ENCODE results near the gene SRRT. TPM values are rescaled to one million over a fixed set of nuclear protein-coding genes. Genes with fewer than 3 reads are reported as not detected.
A peak's percentile ranks its signal among the peaks of the same experiment; 100 is the strongest.

SRRT gene, protein sequence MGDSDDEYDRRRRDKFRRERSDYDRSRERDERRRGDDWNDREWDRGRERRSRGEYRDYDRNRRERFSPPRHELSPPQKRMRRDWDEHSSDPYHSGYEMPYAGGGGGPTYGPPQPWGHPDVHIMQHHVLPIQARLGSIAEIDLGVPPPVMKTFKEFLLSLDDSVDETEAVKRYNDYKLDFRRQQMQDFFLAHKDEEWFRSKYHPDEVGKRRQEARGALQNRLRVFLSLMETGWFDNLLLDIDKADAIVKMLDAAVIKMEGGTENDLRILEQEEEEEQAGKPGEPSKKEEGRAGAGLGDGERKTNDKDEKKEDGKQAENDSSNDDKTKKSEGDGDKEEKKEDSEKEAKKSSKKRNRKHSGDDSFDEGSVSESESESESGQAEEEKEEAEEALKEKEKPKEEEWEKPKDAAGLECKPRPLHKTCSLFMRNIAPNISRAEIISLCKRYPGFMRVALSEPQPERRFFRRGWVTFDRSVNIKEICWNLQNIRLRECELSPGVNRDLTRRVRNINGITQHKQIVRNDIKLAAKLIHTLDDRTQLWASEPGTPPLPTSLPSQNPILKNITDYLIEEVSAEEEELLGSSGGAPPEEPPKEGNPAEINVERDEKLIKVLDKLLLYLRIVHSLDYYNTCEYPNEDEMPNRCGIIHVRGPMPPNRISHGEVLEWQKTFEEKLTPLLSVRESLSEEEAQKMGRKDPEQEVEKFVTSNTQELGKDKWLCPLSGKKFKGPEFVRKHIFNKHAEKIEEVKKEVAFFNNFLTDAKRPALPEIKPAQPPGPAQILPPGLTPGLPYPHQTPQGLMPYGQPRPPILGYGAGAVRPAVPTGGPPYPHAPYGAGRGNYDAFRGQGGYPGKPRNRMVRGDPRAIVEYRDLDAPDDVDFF
- total RNA-seq, result 100 to 1,000 TPM; 202 to 205 TPM

DNA sequence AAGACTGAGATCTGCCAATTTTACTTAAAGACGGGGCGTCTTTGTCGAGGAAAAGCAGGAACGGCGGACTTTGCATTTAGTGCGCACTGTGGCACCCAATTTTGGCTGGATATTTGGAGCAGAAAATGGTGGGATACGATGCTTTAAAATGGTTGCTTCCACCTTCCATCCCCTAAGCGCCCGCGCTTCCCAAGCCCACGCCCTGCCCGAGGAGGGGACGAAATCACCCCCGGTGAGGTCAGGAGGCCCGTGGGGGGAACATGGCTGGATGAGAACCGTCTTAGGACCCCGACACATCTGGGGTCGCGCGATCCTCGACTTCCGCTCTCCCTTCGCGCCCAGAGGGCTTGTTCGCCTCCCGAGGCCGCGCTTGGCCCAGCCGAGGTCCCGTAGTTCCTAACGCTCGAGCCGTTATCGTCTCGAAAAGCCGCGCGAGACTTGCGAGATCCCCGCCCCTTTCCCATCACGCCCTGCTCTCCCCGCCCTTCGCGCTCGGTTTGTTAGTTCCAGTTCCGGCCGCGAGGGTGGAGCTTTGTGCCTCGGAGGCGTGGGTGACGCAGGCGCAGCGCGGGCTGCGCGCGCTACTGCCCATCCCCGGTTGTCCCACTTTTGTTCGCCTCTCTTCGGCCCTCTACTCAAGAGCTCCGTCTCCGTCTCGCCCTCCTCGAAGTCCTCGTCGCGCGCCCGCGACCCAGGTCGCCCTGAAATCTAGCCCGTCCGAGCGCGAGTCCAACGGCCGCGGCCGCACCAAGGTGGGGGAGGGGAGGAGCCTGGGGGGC is at the start of gene SRRT:
TSS of gene SRRT (plus strand) at position 527 of the 779 bp plus-strand sequence. CDS start 488 bp downstream, outside the sequence.
- Mint-ChIP-seq H3K9me3 (no peaks in the 10 kb centered on the region), H3K27ac (peak within 1 kb of the TSS; percentile 97), H3K4me1 (peaks cover 60% of the 10 kb centered on the region), H3K27me3 (no peaks in the 10 kb centered on the region), H3K4me3 (peak within 1 kb of the TSS; percentile 98), H3K36me3 (ENCODE audit: low read depth) (peaks cover 74% of the 10 kb centered on the region)
- CTCF ChIA-PET, result interaction anchor here (0.6 to 2.3 kb wide), 8 partner anchors 12 to 369 kb away, joined by 3 to 14 read pairs (median 8); partner anchors contain the start of genes MOSPD3, PLOD3, POP7 and SLC12A9
- peak; percentile 99 for DNase-seq
- POLR2A ChIA-PET, result interaction anchor here (0.7 to 6.6 kb wide), 37 partner anchors 8 to 1375 kb away, joined by 3 to 251 read pairs (median 5); partner anchors contain the start of genes AP1S1, AP4M1, FBXO24 and LRCH4

GRCh38 chr7:100825215-100825671 is 49.7 kb upstream of the SRRT start:
- ChIA-PET POLR2A (no interaction called here), CTCF (no interaction called here)
- Mint-ChIP-seq H3K4me1 (peaks cover 24% of the 10 kb centered on the region), H3K36me3 (ENCODE audit: low read depth) (no peaks in the 10 kb centered on the region), H3K27me3 (peaks cover 39% of the 10 kb centered on the region), H3K27ac (no peak overlapping the region), H3K9me3 (no peaks in the 10 kb centered on the region), H3K4me3 (no peak overlapping the region)
- DNase-seq, result no peak

DNA sequence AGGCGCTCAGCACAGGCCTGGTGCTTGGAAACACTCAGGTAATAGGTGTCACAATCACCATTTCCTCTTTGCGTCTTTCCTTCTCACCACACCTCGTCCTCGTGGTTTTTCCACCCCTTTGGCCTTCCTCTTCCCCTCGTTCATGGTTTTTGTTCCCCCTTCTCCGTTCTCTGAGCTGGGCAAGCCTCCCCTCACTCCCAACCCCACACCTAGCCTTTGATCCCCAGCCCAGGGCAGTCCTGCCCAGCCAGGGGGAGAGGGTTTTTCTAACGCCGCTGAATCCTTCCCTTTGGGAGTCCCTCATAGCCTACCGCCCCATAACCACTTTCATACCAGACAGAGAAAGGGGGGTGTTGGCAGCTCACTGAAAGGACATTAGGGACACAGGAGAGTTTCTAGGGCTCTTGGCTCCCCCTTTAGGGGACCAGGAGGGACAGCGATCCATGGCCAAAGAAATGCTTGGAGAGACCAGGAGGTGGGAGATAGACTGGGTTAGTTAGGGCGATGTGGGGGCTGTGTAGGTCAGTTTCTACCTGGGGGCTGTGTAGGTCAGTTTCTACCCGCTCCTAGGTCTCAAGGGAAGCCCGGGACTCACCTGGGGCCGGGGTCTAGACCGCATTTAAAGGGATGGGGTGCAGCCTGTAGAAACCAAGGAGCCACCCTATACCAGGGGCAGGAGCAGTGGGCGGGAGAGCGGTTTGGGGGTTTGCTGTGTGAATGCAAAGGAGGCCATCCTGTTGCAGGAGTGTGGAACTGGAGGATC is 49.0 kb upstream of the SRRT start:
- ChIA-PET POLR2A (no interaction called here), CTCF (no interaction called here)
- no peaks in the 10 kb centered on the region for H3K9me3 Mint-ChIP-seq
- H3K27me3 Mint-ChIP-seq, result peaks cover 46% of the 10 kb centered on the region
- DNase-seq, result no peak
- H3K4me3 Mint-ChIP-seq, result peak overlapping the region; percentile 34
- no peaks in the 10 kb centered on the region for H3K36me3 Mint-ChIP-seq (ENCODE audit: low read depth)
- no peak overlapping the region for H3K27ac Mint-ChIP-seq
- H3K4me1 Mint-ChIP-seq, result peaks cover 24% of the 10 kb centered on the region

GRCh38 chr7:100826514-100827329 is 48.2 kb upstream of the SRRT start:
- peaks cover 24% of the 10 kb centered on the region for H3K4me1 Mint-ChIP-seq
- ChIA-PET POLR2A (no interaction called here), CTCF (no interaction called here)
- H3K9me3 Mint-ChIP-seq, result no peaks in the 10 kb centered on the region
- peak overlapping the region; percentile 34 for H3K4me3 Mint-ChIP-seq
- no peaks in the 10 kb centered on the region for H3K36me3 Mint-ChIP-seq (ENCODE audit: low read depth)
- H3K27ac Mint-ChIP-seq, result no peak overlapping the region
- DNase-seq, result no peak
- H3K27me3 Mint-ChIP-seq, result peaks cover 50% of the 10 kb centered on the region

- no peaks in the 10 kb centered on the region for H3K9me3 Mint-ChIP-seq
- DNase-seq, result no peak
- no peaks in the 10 kb centered on the region for H3K36me3 Mint-ChIP-seq (ENCODE audit: low read depth)
- ChIA-PET POLR2A (interaction anchor here (0.7 kb wide), 1 partner anchor 1580 kb away, joined by 3 read pairs; no protein-coding TSS in a partner anchor), CTCF (no interaction called here)
- H3K4me3 Mint-ChIP-seq, result peak within 1 kb of the TSS; percentile 34
- H3K4me1 Mint-ChIP-seq, result peaks cover 24% of the 10 kb centered on the region
- H3K27me3 Mint-ChIP-seq, result peaks cover 51% of the 10 kb centered on the region
- H3K27ac Mint-ChIP-seq, result no peak within 1 kb of the TSS
Measured at GRCh38 chr7:100827330-100828226, 47.3 kb upstream of the SRRT start, which contains the start of gene EPHB4. Gene EPHB4, minus strand, starts transcription at chr7:100827523. Its CDS starts 493 bp downstream, at chr7:100827030.

DNA sequence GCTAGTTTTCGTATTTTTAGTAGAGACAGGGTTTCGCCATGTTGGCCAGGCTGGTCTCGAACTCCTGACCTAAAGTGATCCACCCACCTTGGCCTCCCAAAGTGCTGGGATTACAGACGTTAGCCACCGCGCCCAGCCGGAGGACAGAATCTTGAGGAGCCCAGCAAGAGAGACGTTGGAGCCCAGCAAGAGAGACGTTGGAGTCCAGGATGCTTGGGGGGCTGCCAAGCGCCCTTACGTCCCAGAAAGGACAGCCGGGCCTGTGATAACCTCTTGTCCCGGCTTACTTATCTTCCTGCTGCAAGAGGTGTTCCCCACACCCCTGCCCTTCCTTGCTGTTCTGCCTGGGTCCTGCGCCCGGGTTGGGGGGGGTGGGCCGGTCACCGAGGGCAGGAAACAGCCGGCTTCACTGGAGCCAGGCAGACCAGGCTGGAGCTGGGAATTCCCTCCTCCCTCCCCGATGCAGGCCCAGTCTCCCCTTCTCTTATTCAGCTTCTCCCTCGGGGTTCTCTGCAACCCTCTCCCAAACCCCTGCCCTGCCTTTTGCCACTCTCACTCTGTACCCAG is 45.7 kb upstream of the SRRT start:
- no peaks in the 10 kb centered on the region for H3K36me3 Mint-ChIP-seq (ENCODE audit: low read depth)
- no peak for DNase-seq
- CTCF ChIA-PET, result interaction anchor here (0.7 kb wide), 1 partner anchor 18 kb away, joined by 3 read pairs; no protein-coding TSS in a partner anchor
- H3K27me3 Mint-ChIP-seq, result peaks cover 51% of the 10 kb centered on the region
- H3K4me1 Mint-ChIP-seq, result peaks cover 24% of the 10 kb centered on the region
- no peak overlapping the region for H3K27ac Mint-ChIP-seq
- no peak overlapping the region for H3K4me3 Mint-ChIP-seq
- POLR2A ChIA-PET, result no interaction called here
- H3K9me3 Mint-ChIP-seq, result no peaks in the 10 kb centered on the region

GRCh38 chr7:100830396-100830795 is 44.5 kb upstream of the SRRT start:
- Mint-ChIP-seq H3K36me3 (ENCODE audit: low read depth) (no peaks in the 10 kb centered on the region), H3K27me3 (peaks cover 42% of the 10 kb centered on the region), H3K4me1 (peaks cover 23% of the 10 kb centered on the region), H3K27ac (no peak overlapping the region), H3K9me3 (no peaks in the 10 kb centered on the region), H3K4me3 (no peak overlapping the region)
- ChIA-PET POLR2A (no interaction called here), CTCF (interaction anchor here (0.7 kb wide), 1 partner anchor 313 kb away, joined by 3 read pairs; no protein-coding TSS in a partner anchor)
- no peak for DNase-seq

DNA sequence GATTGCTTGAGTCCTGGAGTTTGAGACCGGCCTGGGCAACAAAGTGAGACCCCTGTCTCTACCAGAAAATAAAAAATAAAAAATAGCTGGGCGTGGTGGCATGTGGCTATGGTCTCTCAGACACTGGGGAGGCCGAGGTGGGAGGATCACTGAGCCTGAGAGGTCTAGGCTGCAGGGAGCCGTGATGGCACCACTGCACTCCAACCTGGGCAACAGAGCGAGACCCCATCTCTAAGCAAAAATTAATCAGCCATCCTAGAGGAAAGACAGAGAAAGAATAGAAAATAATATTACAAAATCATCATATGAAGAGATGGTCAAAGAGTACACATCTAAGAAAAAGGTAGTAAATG is 42.6 kb upstream of the SRRT start:
- Mint-ChIP-seq H3K27me3 (peaks cover 29% of the 10 kb centered on the region), H3K4me3 (no peak overlapping the region), H3K27ac (no peak overlapping the region), H3K36me3 (ENCODE audit: low read depth) (no peaks in the 10 kb centered on the region), H3K9me3 (no peaks in the 10 kb centered on the region), H3K4me1 (peaks cover 21% of the 10 kb centered on the region)
- no peak for DNase-seq
- ChIA-PET POLR2A (no interaction called here), CTCF (interaction anchor here (0.9 to 1.8 kb wide), 2 partner anchors 20 to 127 kb away, joined by 3 to 7 read pairs; partner anchors contain the start of genes POP7 and SLC12A9)

DNA sequence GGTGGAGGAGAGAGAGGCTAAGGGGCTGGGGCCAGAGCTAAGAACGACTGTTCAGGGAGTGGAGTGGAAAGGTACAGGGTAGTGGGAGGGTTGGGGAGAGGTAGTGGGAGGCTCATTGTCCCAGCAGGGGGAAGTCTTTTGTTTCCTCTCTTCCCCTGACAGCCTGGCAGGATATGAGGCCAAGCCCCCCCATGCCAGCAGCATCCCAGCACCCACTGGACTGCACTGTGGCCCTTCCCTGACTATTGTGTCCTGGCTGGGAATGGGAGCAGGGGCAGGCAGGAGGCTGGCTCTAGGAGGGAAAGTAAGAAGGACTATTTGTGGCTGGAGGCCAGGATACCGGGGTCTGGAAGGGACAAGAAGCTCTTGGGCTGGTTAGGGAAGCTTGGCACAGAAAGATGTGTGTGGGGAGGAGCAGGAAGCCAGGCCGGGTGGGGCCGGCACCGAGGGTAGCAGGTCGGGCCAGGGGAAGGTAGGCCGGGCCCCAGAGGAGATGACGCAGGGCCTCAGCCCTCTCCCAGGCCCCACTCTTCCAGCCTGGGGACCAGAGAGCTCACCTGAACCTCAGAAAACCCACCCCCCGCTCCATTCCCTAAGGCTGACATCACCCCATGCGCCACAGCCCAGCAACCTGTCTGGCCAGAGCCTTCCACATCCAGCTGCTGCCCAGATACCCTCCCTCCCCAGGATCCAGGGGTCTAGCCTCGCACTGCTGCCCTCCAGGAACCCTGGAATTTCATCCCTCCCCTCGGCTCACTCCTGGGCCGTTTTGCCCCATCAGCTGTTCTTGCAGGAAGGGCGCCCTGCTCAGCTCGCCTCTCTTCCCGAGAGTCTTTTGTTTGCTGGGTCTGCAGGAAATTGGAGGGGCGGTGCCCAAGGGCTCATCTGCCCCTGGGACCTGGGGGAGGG is 38.7 kb upstream of the SRRT start:
- no peaks in the 10 kb centered on the region for H3K36me3 Mint-ChIP-seq (ENCODE audit: low read depth)
- H3K4me1 Mint-ChIP-seq, result peaks cover 25% of the 10 kb centered on the region
- no peaks in the 10 kb centered on the region for H3K9me3 Mint-ChIP-seq
- no peak overlapping the region for H3K27ac Mint-ChIP-seq
- CTCF ChIA-PET, result interaction anchor here (0.6 to 2.6 kb wide), 3 partner anchors 17 to 243 kb away, joined by 3 to 12 read pairs (median 3); partner anchors contain the start of gene SLC12A9
- H3K4me3 Mint-ChIP-seq, result no peak overlapping the region
- no peak for DNase-seq
- peaks cover 9% of the 10 kb centered on the region for H3K27me3 Mint-ChIP-seq
- POLR2A ChIA-PET, result interaction anchor here (1.4 kb wide), 1 partner anchor 39 kb away, joined by 5 read pairs; the partner anchor contains the start of gene SRRT

DNA sequence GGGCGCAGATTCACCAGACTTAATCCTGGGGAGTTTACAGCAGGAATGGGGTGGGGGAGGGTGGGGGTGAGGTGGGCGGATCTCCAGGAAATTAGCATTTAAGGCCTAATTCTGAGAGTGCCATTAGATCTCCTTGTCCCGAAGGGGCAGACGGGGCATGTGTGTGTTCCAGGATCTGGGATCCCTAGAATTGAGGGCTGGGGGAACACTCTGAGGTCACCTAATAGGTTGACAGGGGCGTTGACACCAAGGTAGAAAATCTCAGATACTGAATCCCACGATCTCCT is 38.1 kb upstream of the SRRT start:
- DNase-seq, result no peak
- H3K36me3 Mint-ChIP-seq (ENCODE audit: low read depth), result no peaks in the 10 kb centered on the region
- H3K4me3 Mint-ChIP-seq, result peak overlapping the region; percentile 69
- ChIA-PET POLR2A (interaction anchor here (1.4 kb wide), 1 partner anchor 38 kb away, joined by 5 read pairs; the partner anchor contains the start of gene SRRT), CTCF (interaction anchor here (2.6 kb wide), 1 partner anchor 16 kb away, joined by 12 read pairs; the partner anchor contains the start of gene SLC12A9)
- no peaks in the 10 kb centered on the region for H3K9me3 Mint-ChIP-seq
- peaks cover 5% of the 10 kb centered on the region for H3K27me3 Mint-ChIP-seq
- no peak overlapping the region for H3K27ac Mint-ChIP-seq
- peaks cover 25% of the 10 kb centered on the region for H3K4me1 Mint-ChIP-seq

Data from activated CD4-positive, alpha-beta memory T cell treated with anti-CD3 and anti-CD28 coated beads, Interleukin-2, amount 10 ng/mL, durations not matched to agents 7 days and 5 days (primary cell).